HepG2 (cell line): Measurements from ENCODE around the gene TOR1A. TPM values are rescaled to one million over a fixed set of nuclear protein-coding genes. Genes with fewer than 3 reads are reported as not detected.

Experiments
- BORCS8-MEF2B ChIP-seq: sonication (generic); formaldehyde crosslinking; IDR thresholded peaks from 2 replicates; pipeline ENCODE4 v1.8.0; 2022; ENCODE audit warnings: mild to moderate bottlenecking, missing genetic modification reagents
- FOXK1 ChIP-seq: sonication (generic); formaldehyde crosslinking; IDR thresholded peaks from 2 replicates; pipeline ENCODE4 v1.4.0; 2020; ENCODE audit warnings: low read depth, missing genetic modification reagents, borderline replicate concordance
- KLF12 ChIP-seq: sonication (generic); formaldehyde crosslinking; IDR thresholded peaks from 2 replicates; pipeline ENCODE4 v1.4.0; 2020; ENCODE audit warnings: missing genetic modification reagents, borderline replicate concordance
- NFRKB ChIP-seq: fragments of 450-650 bp; IDR thresholded peaks from 2 replicates; pipeline ENCODE4 v1.6.1; 2017
- NKX3-1 ChIP-seq: sonication (generic); formaldehyde crosslinking; IDR thresholded peaks from 2 replicates; pipeline ENCODE4 v1.5.0; 2020; ENCODE audit warnings: missing genetic modification reagents
- SCMH1 ChIP-seq: sonication (generic); formaldehyde crosslinking; IDR thresholded peaks from 2 replicates; pipeline ENCODE4 v1.9.0; 2021; ENCODE audit warnings: missing genetic modification reagents, mild to moderate bottlenecking, borderline replicate concordance
- SIX1 ChIP-seq: sonication (generic); formaldehyde crosslinking; IDR thresholded peaks from 2 replicates; pipeline ENCODE4 v1.4.0; 2020; ENCODE audit warnings: missing genetic modification reagents, borderline replicate concordance
- SMAD3 ChIP-seq: sonication (generic); formaldehyde crosslinking; IDR thresholded peaks from 2 replicates; pipeline ENCODE4 v1.4.0; 2020; ENCODE audit warnings: missing genetic modification reagents
- TAF1 ChIP-seq: sonication (generic); formaldehyde crosslinking; IDR thresholded peaks from 2 replicates; pipeline ENCODE4 v1.4.0; 2020; ENCODE audit warnings: missing genetic modification reagents
- TCF7 ChIP-seq: sonication (generic); IDR thresholded peaks from 2 replicates; pipeline ENCODE4 v1.6.1; 2016; ENCODE audit warnings: antibody characterized with exemption, low read depth
- ZFP36L2 ChIP-seq: sonication (generic); formaldehyde crosslinking; IDR thresholded peaks from 2 replicates; pipeline ENCODE4 v1.4.0; 2020; ENCODE audit warnings: missing genetic modification reagents
- ZFP82 ChIP-seq: sonication (generic); formaldehyde crosslinking; IDR thresholded peaks from 2 replicates; pipeline ENCODE4 v1.5.1; 2020; ENCODE audit warnings: mild to moderate bottlenecking, missing genetic modification reagents, borderline replicate concordance
- ZNF280D ChIP-seq: sonication (generic); formaldehyde crosslinking; IDR thresholded peaks from 2 replicates; pipeline ENCODE4 v1.5.1; 2020; ENCODE audit warnings: mild to moderate bottlenecking, missing genetic modification reagents
- ZNF350 ChIP-seq: sonication (generic); formaldehyde crosslinking; IDR thresholded peaks from 2 replicates; pipeline ENCODE4 v1.4.0; 2020; ENCODE audit warnings: mild to moderate bottlenecking, low read depth, missing genetic modification reagents, borderline replicate concordance
- ZNF549 ChIP-seq: sonication (generic); formaldehyde crosslinking; IDR thresholded peaks from 2 replicates; pipeline ENCODE4 v1.5.0; 2020; ENCODE audit warnings: missing genetic modification reagents
- ZNF772 ChIP-seq: sonication (generic); formaldehyde crosslinking; IDR thresholded peaks from 2 replicates; pipeline ENCODE4 v1.5.0; 2020; ENCODE audit warnings: mild to moderate bottlenecking, missing genetic modification reagents
- ZSCAN25 ChIP-seq: sonication (generic); formaldehyde crosslinking; IDR thresholded peaks from 2 replicates; pipeline ENCODE4 v1.8.0; 2022; ENCODE audit warnings: mild to moderate bottlenecking, missing genetic modification reagents
- polyA plus RNA-seq, 8 experiments: library from polyadenylated mRNA; depleted of rRNA in 3 of 8; stranded (reverse) in 7 of 8; unstranded in 1 of 8; fragments of >200 nt; fragmentation: Illumina TruSeq in 4 of 8; extraction: Trizol in 4 of 8; gene quantifications; 2 replicates each; pipeline versions ENCODE4 v1.2.1 to v1.2.3, GENCODE V29; 2011 to 2016; ENCODE audit warnings: low read depth in 4 of 8, missing spikeins in 1 of 8, mixed read lengths in 1 of 8; ENCODE audit not compliant: insufficient read depth in 1 of 8
- total RNA-seq, 5 experiments: library from RNA; depleted of rRNA; stranded (reverse); fragments of >200 nt; fragmentation: Illumina TruSeq; extraction: Trizol; gene quantifications; 2 replicates each; pipeline ENCODE4 v1.2.3, GENCODE V29; 2016; ENCODE audit warnings: low read depth in 1 of 5
- TF ChIP-seq, protein P1 (sequence below): sonication (generic); formaldehyde crosslinking; IDR thresholded peaks from 2 replicates; pipeline ENCODE4 v1.4.0; 2020; ENCODE audit warnings: low read depth, missing genetic modification reagents
- TF ChIP-seq, protein P2 (sequence below): sonication (generic); formaldehyde crosslinking; IDR thresholded peaks from 2 replicates; pipeline ENCODE4 v1.4.0; 2020; ENCODE audit warnings: missing genetic modification reagents
- TF ChIP-seq, protein P3 (sequence below): sonication (generic); formaldehyde crosslinking; IDR thresholded peaks from 2 replicates; pipeline ENCODE4 v1.5.0; 2020; ENCODE audit warnings: missing genetic modification reagents

The TOR1A gene
- total and polyA plus RNA-seq, 2 of the 13 experiments (the other 11 are each of a cell fraction or from before 2014, with no cell fraction given), result 31.6 to 41.4 TPM

DNA sequence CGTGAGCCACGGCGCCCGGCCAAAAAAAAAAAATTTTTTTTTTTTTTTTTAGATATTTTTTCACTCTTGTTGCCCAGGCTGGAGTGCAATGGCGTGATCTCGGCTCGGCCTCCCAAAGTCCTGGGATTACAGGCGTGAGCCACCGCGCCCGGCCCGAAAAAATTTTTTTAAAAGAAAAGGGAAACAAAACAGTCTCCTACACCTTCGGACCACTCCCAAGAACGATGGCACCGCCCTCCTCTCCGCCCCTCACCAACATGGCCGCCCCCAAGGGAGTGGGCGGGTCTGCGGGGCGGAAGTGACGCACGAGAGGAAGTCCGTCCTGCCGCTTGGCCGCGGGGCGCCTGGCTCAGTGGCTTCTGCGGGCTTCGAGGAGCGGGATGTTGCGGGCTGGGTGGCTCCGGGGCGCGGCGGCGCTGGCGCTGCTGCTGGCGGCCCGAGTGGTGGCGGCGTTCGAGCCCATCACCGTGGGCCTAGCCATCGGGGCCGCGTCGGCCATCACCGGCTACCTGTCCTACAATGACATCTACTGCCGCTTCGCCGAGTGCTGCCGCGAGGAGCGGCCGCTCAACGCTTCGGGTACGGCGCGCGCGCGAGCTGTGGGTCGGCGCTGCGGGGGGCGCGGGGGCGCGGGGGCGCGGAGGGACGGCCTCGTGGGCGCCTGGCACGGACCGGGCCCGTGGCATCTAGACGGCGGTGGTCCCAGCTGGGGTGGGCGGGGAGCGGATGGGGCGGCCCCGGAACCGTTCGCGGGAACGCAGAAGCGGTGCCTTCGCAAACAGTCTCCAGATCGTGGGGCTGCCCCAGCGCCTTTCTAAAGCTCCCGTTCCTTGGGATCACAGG lies 20.9 kb downstream of the TOR1A start, which contains the start of gene TOR1B (continued):
- TF ChIP-seq SIX1 (CRISPR knock-in tag), result no peak
- no peak for TF ChIP-seq TCF7
- TF ChIP-seq BORCS8-MEF2B, result no peak
- no peak for TF ChIP-seq ZNF280D (CRISPR knock-in tag)
- TF ChIP-seq NKX3-1, result 0 out of 2 replicates have a peak, but pooled peaks have one; percentile 32
- TF ChIP-seq ZNF350, result no peak
- no peak for TF ChIP-seq ZNF549 (CRISPR knock-in tag)
- TF ChIP-seq NFRKB, result no peak
- TF ChIP-seq ZFP36L2, result no peak
- TF ChIP-seq TAF1 (CRISPR knock-in tag), result peak; percentile 85
- no peak for TF ChIP-seq SCMH1 (CRISPR knock-in tag)
- TF ChIP-seq, protein P1, sequence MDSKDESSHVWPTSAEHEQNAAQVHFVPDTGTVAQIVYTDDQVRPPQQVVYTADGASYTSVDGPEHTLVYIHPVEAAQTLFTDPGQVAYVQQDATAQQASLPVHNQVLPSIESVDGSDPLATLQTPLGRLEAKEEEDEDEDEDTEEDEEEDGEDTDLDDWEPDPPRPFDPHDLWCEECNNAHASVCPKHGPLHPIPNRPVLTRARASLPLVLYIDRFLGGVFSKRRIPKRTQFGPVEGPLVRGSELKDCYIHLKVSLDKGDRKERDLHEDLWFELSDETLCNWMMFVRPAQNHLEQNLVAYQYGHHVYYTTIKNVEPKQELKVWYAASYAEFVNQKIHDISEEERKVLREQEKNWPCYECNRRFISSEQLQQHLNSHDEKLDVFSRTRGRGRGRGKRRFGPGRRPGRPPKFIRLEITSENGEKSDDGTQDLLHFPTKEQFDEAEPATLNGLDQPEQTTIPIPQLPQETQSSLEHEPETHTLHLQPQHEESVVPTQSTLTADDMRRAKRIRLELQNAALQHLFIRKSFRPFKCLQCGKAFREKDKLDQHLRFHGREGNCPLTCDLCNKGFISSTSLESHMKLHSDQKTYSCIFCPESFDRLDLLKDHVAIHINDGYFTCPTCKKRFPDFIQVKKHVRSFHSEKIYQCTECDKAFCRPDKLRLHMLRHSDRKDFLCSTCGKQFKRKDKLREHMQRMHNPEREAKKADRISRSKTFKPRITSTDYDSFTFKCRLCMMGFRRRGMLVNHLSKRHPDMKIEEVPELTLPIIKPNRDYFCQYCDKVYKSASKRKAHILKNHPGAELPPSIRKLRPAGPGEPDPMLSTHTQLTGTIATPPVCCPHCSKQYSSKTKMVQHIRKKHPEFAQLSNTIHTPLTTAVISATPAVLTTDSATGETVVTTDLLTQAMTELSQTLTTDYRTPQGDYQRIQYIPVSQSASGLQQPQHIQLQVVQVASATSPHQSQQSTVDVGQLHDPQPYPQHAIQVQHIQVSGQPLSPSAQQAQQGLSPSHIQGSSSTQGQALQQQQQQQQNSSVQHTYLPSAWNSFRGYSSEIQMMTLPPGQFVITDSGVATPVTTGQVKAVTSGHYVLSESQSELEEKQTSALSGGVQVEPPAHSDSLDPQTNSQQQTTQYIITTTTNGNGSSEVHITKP (CRISPR knock-in tag), result 0 out of 2 replicates have a peak, but pooled peaks have one; percentile 28
- TF ChIP-seq KLF12 (CRISPR knock-in tag), result no peak
- TF ChIP-seq, protein P2, sequence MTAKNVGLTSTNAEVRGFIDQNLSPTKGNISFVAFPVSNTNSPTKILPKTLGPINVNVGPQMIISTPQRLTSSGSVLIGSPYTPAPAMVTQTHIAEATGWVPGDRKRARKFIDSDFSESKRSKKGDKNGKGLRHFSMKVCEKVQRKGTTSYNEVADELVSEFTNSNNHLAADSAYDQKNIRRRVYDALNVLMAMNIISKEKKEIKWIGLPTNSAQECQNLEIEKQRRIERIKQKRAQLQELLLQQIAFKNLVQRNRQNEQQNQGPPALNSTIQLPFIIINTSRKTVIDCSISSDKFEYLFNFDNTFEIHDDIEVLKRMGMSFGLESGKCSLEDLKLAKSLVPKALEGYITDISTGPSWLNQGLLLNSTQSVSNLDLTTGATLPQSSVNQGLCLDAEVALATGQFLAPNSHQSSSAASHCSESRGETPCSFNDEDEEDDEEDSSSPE (CRISPR knock-in tag), result peak; percentile 56
- no peak; the same call in 1 of the 2 replicates for TF ChIP-seq ZSCAN25 (CRISPR knock-in tag)
- TF ChIP-seq ZNF772 (CRISPR knock-in tag), result peak; percentile 61; the same call in 1 of the 2 replicates
- TF ChIP-seq ZFP82 (CRISPR knock-in tag), result no peak; the same call in 1 of the 2 replicates
- TF ChIP-seq, protein P3, sequence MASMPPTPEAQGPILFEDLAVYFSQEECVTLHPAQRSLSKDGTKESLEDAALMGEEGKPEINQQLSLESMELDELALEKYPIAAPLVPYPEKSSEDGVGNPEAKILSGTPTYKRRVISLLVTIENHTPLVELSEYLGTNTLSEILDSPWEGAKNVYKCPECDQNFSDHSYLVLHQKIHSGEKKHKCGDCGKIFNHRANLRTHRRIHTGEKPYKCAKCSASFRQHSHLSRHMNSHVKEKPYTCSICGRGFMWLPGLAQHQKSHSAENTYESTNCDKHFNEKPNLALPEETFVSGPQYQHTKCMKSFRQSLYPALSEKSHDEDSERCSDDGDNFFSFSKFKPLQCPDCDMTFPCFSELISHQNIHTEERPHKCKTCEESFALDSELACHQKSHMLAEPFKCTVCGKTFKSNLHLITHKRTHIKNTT, result no peak
- TF ChIP-seq SMAD3 (CRISPR knock-in tag), result peak; percentile 48; the same call in 1 of the 2 replicates
- peak; percentile 65; the same call in 1 of the 2 replicates for TF ChIP-seq FOXK1
